ENCODE measurements around the gene EEF2KMT.
"Not testable (repeated sequence)": the region's sequence is repeated elsewhere in the genome, so short reads cannot be mapped to it uniquely, and the experiment has no call there.

The EEF2KMT gene

GRCh38 chr16:5097470-5098220 lies at the start of gene EEF2KMT:
EEF2KMT (minus strand) TSS chr16:5097795; CDS start chr16:5097739, 56 bp downstream.
- peak; percentile 74 to 82 for DNase-seq (ENCODE audit: low read depth in 1 of 2, low spot score in 1 of 2)

GRCh38 chr16:5144621-5144956 lies 47.0 kb upstream of the EEF2KMT start:
- DNase-seq (ENCODE audit: low read depth in 1 of 2, low spot score in 1 of 2) = not testable (repeated sequence)

GRCh38 chr16:5143761-5144620 lies 46.4 kb upstream of the EEF2KMT start:
- no peak for DNase-seq (ENCODE audit: low read depth in 1 of 2, low spot score in 1 of 2)

- DNase-seq (ENCODE audit: low read depth in 1 of 2, low spot score in 1 of 2) = not testable (repeated sequence)
Observed at GRCh38 chr16:5140151-5140550, 42.6 kb upstream of the EEF2KMT start.

GRCh38 chr16:5134739-5135452 lies 37.3 kb upstream of the EEF2KMT start:
- not testable (repeated sequence) for DNase-seq (ENCODE audit: low read depth in 1 of 2, low spot score in 1 of 2)

- DNase-seq (ENCODE audit: low read depth in 1 of 2, low spot score in 1 of 2) = not testable (repeated sequence)
Observed at GRCh38 chr16:5132915-5133600, 35.5 kb upstream of the EEF2KMT start.

GRCh38 chr16:5131467-5132004 lies 33.9 kb upstream of the EEF2KMT start:
- DNase-seq (ENCODE audit: low read depth in 1 of 2, low spot score in 1 of 2) = not testable (repeated sequence)

GRCh38 chr16:5117300-5118087 lies 19.9 kb upstream of the EEF2KMT start:
- peak in 1 of 2 donors; percentile 6 for DNase-seq (ENCODE audit: low read depth in 1 of 2, low spot score in 1 of 2)

GRCh38 chr16:5116780-5117295 lies 19.2 kb upstream of the EEF2KMT start:
- not testable (repeated sequence) for DNase-seq (ENCODE audit: low read depth in 1 of 2, low spot score in 1 of 2)

GRCh38 chr16:5110933-5111332 lies 13.3 kb upstream of the EEF2KMT start:
- not testable (repeated sequence) for DNase-seq (ENCODE audit: low read depth in 1 of 2, low spot score in 1 of 2)

GRCh38 chr16:5108505-5109158 lies 11.0 kb upstream of the EEF2KMT start:
- DNase-seq (ENCODE audit: low read depth in 1 of 2, low spot score in 1 of 2) = no peak

- not testable (repeated sequence) for DNase-seq (ENCODE audit: low read depth in 1 of 2, low spot score in 1 of 2)
Observed at GRCh38 chr16:5105039-5105438, 7.4 kb upstream of the EEF2KMT start.

GRCh38 chr16:5103296-5104032 lies 5.9 kb upstream of the EEF2KMT start:
- not testable (repeated sequence) for DNase-seq (ENCODE audit: low read depth in 1 of 2, low spot score in 1 of 2)

GRCh38 chr16:5099174-5099573 lies 1.6 kb upstream of the EEF2KMT start:
- not testable (repeated sequence) for DNase-seq (ENCODE audit: low read depth in 1 of 2, low spot score in 1 of 2)

GRCh38 chr16:5098221-5099159 lies 895 bp upstream of the EEF2KMT start:
- DNase-seq (ENCODE audit: low read depth in 1 of 2, low spot score in 1 of 2) = peak; percentile 92

- DNase-seq (ENCODE audit: low read depth in 1 of 2, low spot score in 1 of 2) = peak in 1 of 2 donors; percentile 21
Observed at GRCh38 chr16:5097061-5097469, 530 bp downstream of the EEF2KMT start.

GRCh38 chr16:5096437-5097060 lies 1.0 kb downstream of the EEF2KMT start:
- not testable (repeated sequence) for DNase-seq (ENCODE audit: low read depth in 1 of 2, low spot score in 1 of 2)
